Hematopoietic multipotent progenitor cell treated with erythropoietin and hydrocortisone succinate and interleukin-3 and kit ligand, for 8 days (in vitro differentiated cells): ENCODE data around the gene CDK5R2.

Experiments used
- DNase-seq: peaks from one replicate; pipeline ENCODE4 v3.0.0-alpha.2; 2015

CDK5R2 gene

DNA sequence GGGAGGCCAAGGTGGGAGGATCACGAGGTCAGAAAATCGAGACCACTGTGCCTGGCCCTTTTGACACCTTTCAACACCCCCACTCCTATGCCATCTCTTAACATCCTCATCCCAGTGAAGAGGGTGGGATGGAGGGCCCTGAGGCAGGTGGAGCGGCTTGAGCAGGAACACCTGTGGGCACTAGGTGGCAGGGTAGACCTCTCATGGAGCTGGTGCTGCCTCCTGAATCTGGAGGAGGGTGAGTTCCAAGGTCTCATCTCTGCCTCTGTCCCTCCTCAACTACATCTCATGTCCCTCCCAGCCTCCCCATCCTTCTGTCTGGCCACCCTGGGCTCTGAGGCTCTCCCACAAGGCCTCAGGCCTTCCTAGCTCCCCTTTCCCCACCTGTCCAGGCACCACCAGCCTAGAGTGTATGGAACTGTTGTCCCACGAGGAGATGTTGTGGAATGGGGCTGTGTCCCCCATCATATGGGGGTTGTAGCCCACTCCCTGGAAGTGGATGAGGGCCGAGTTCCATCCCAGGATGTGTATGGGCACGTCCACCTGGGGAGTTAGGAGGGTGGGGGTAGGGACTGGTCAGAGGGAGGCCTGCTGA is 50.8 kb downstream of the CDK5R2 start:
- peak; percentile 25 for DNase-seq

- DNase-seq, result no peak
Measured at GRCh38 chr2:219010873-219011272, 51.4 kb downstream of the CDK5R2 start.
